NB4 (cell line): ENCODE measurements around the gene CBR3.

Experiments
- CTCF ChIP-seq: IDR thresholded peaks from one replicate; pipeline ENCODE4 v1.5.1; 2012; ENCODE audit warnings: low read depth, low read length
- MAX ChIP-seq: IDR thresholded peaks from 2 replicates; pipeline ENCODE4 v1.6.1; 2011; ENCODE audit warnings: low read depth, low read length
- POLR2A ChIP-seq: IDR thresholded peaks from 2 replicates; pipeline ENCODE4 v1.6.1; 2011; ENCODE audit warnings: mild to moderate bottlenecking; ENCODE audit not compliant: insufficient read length; ENCODE audit errors: extremely low read depth

DNA sequence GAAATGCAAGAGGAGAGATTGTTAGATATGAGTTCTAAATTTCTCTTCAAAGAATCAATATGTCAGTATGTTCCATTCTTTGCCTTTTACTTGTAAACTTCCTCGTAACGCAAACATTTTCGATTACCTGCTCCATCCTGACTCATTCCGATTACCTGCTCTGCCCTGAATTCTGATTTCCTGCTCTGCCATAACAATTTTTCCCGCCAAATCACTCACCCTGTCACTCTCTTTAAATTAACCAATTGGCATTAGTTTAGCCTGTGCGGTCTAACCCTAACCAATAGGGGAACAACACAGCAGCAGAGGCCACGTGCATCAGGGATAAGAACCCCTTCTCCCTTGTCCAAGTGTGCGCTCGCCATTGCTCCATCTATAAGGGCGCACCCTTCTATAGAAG lies 25.0 kb upstream of the CBR3 start:
- TF ChIP-seq CTCF (no peak), MAX (no peak), POLR2A (no peak)
